ENCODE results near the gene RAB6B.

Gene RAB6B

GRCh38 chr3:133934073-133934970 is 38.6 kb upstream of the RAB6B start:
- Histone ChIP-seq H3K4me3 (ENCODE audit: insufficient read length, low read depth) (no peak overlapping the region), H3K9me3 (ENCODE audit: insufficient read depth, low read length) (no peaks in the 10 kb centered on the region), H3K36me3 (ENCODE audit: insufficient read depth, insufficient read length, low read length) (no peaks in the 10 kb centered on the region), H3K4me1 (ENCODE audit: insufficient read depth, insufficient read length) (peaks cover 7% of the 10 kb centered on the region), H3K9ac (ENCODE audit: insufficient read length, low read depth) (no peak overlapping the region), H3K27me3 (ENCODE audit: insufficient read depth, insufficient read length) (peaks cover 4% of the 10 kb centered on the region)
- no peak for TF ChIP-seq SUZ12 (IDR thresholded peaks at IDR 0.05; ENCODE audit: extremely low read depth, insufficient read depth, insufficient read length)
- no peak for TF ChIP-seq YY1 (IDR thresholded peaks at IDR 0.05; ENCODE audit: insufficient read depth, insufficient read length)
- no peak for TF ChIP-seq ZNF274 (IDR thresholded peaks at IDR 0.05; ENCODE audit: low read depth, low read length)
- DNase-seq (ENCODE audit: low read depth, low spot score) = no peak

DNA sequence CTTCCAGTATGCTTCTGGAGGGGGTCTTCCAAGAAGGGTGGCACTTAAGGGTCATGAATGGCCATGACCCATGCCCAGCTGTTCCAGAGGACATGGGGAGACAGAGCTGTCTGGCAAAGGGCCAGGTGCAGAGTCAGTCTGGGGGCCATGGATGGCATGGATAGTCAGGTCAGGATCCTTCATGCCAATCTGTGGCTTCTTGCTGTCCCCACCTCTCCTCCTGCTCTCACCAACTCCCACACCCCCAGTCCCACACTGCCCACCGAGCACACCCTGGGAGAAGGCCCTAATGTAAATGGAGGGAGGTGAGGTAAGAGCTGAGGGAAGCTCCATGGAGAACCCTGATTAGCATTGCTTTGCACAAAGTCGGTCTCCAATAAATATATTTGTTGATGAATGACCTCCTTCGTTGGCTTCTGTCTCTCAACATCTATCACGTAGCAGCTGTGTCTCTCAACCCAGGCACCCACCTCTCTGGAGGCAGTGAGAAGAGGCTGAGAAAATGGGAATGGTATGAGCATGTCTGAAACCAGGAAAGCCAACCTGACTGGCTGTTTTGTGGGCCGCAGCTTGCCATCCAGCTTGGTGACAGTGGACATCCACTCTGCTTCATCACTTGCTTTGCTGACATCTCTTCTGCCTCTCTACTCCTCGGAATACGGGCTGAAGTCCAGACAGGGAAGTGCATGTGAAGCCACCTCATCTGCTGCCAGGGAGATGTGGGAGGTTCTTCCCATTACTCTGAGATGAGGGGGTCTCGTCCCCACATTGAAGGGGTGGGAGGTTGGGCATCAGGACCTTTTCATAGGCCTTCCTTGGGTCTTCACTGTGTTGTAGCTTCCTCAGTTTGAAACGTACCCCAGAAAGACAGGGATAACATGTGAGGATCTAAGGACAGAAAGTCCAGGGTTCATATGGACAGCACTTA is 37.7 kb upstream of the RAB6B start:
- H3K9me3 ChIP-seq (ENCODE audit: insufficient read depth, low read length) = no peaks in the 10 kb centered on the region
- no peak overlapping the region for H3K9ac ChIP-seq (ENCODE audit: insufficient read length, low read depth)
- DNase-seq (ENCODE audit: low read depth, low spot score) = no peak
- no peak for TF ChIP-seq ZNF274 (IDR thresholded peaks at IDR 0.05; ENCODE audit: low read depth, low read length)
- TF ChIP-seq SUZ12 (IDR thresholded peaks at IDR 0.05; ENCODE audit: extremely low read depth, insufficient read depth, insufficient read length) = no peak
- no peak for TF ChIP-seq YY1 (IDR thresholded peaks at IDR 0.05; ENCODE audit: insufficient read depth, insufficient read length)
- H3K4me1 ChIP-seq (ENCODE audit: insufficient read depth, insufficient read length) = peaks cover 3% of the 10 kb centered on the region
- no peak overlapping the region for H3K4me3 ChIP-seq (ENCODE audit: insufficient read length, low read depth)
- peaks cover 13% of the 10 kb centered on the region for H3K27me3 ChIP-seq (ENCODE audit: insufficient read depth, insufficient read length)
- no peaks in the 10 kb centered on the region for H3K36me3 ChIP-seq (ENCODE audit: insufficient read depth, insufficient read length, low read length)

- Histone ChIP-seq H3K36me3 (ENCODE audit: insufficient read depth, insufficient read length, low read length) (no peaks in the 10 kb centered on the region), H3K4me3 (ENCODE audit: insufficient read length, low read depth) (no peak overlapping the region), H3K4me1 (ENCODE audit: insufficient read depth, insufficient read length) (peaks cover under 1% of the 10 kb centered on the region), H3K9me3 (ENCODE audit: insufficient read depth, low read length) (no peaks in the 10 kb centered on the region), H3K27me3 (ENCODE audit: insufficient read depth, insufficient read length) (peaks cover 21% of the 10 kb centered on the region), H3K9ac (ENCODE audit: insufficient read length, low read depth) (no peak overlapping the region)
- TF ChIP-seq ZNF274 (IDR thresholded peaks at IDR 0.05; ENCODE audit: low read depth, low read length) = no peak
- no peak for TF ChIP-seq SUZ12 (IDR thresholded peaks at IDR 0.05; ENCODE audit: extremely low read depth, insufficient read depth, insufficient read length)
- no peak for TF ChIP-seq YY1 (IDR thresholded peaks at IDR 0.05; ENCODE audit: insufficient read depth, insufficient read length)
- no peak for DNase-seq (ENCODE audit: low read depth, low spot score)
Measured at GRCh38 chr3:133932009-133932408, 36.3 kb upstream of the RAB6B start.

DNA sequence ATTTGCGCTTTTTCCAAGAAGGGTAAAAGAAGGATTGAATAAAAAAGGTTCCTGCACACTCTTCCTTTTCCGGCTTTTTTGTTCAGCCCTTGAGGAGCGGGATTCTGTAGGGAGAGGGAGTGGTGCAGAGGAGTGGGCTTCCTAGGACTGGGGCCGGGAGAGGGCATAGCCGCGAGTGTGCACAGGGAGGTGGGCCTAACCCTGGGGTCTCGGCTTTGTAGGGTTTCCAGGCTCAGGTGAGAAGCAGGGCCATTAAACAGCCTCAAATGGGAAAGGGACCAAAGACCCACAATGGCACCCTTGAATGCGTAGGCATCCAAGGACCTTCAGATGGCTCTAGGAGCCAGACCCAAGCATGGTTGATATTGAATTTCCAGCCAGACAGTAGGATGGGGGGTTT is 35.4 kb upstream of the RAB6B start:
- H3K9me3 ChIP-seq (ENCODE audit: insufficient read depth, low read length) = no peaks in the 10 kb centered on the region
- no peak for TF ChIP-seq SUZ12 (IDR thresholded peaks at IDR 0.05; ENCODE audit: extremely low read depth, insufficient read depth, insufficient read length)
- TF ChIP-seq ZNF274 (IDR thresholded peaks at IDR 0.05; ENCODE audit: low read depth, low read length) = no peak
- no peak for TF ChIP-seq YY1 (IDR thresholded peaks at IDR 0.05; ENCODE audit: insufficient read depth, insufficient read length)
- peaks cover 10% of the 10 kb centered on the region for H3K4me1 ChIP-seq (ENCODE audit: insufficient read depth, insufficient read length)
- H3K27me3 ChIP-seq (ENCODE audit: insufficient read depth, insufficient read length) = peaks cover 21% of the 10 kb centered on the region
- no peak for DNase-seq (ENCODE audit: low read depth, low spot score)
- H3K36me3 ChIP-seq (ENCODE audit: insufficient read depth, insufficient read length, low read length) = no peaks in the 10 kb centered on the region
- H3K9ac ChIP-seq (ENCODE audit: insufficient read length, low read depth) = no peak overlapping the region
- H3K4me3 ChIP-seq (ENCODE audit: insufficient read length, low read depth) = no peak overlapping the region

DNA sequence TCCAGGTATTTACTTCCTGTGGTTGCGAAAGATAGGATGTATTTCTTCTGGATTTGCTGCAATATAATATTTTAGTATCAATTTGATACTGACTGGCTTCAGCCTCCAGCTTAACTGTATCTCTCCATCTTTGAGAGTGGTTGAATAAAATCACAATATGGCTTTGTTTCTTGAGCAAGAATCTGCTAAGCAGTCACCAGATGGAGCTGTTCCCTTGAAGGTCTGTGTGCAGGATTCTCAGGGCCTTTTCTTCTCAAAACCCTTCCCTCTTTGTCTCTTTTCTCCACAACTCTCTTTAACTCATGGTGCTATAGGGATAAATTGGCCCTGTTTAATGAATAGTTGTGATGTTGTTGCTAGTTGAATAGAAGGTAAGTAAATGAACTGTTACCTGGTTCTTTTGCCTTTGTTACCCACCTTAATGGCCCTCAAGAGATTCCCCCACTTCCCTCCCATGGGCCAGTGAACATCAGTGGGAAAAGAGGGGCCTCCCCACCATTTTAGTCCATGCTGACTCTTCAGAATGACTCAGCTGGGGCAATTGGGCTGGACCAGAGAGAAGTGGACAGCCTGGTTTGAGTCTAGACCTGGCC is 34.8 kb upstream of the RAB6B start:
- Histone ChIP-seq H3K9ac (ENCODE audit: insufficient read length, low read depth) (no peak overlapping the region), H3K4me3 (ENCODE audit: insufficient read length, low read depth) (no peak overlapping the region), H3K4me1 (ENCODE audit: insufficient read depth, insufficient read length) (peaks cover 11% of the 10 kb centered on the region), H3K36me3 (ENCODE audit: insufficient read depth, insufficient read length, low read length) (no peaks in the 10 kb centered on the region), H3K9me3 (ENCODE audit: insufficient read depth, low read length) (no peaks in the 10 kb centered on the region), H3K27me3 (ENCODE audit: insufficient read depth, insufficient read length) (peaks cover 21% of the 10 kb centered on the region)
- TF ChIP-seq SUZ12 (IDR thresholded peaks at IDR 0.05; ENCODE audit: extremely low read depth, insufficient read depth, insufficient read length) (no peak), YY1 (IDR thresholded peaks at IDR 0.05; ENCODE audit: insufficient read depth, insufficient read length) (no peak), ZNF274 (IDR thresholded peaks at IDR 0.05; ENCODE audit: low read depth, low read length) (no peak)
- DNase-seq (ENCODE audit: low read depth, low spot score) = peak; percentile 63

- Histone ChIP-seq H3K4me3 (ENCODE audit: insufficient read length, low read depth) (no peak overlapping the region), H3K4me1 (ENCODE audit: insufficient read depth, insufficient read length) (peaks cover 11% of the 10 kb centered on the region), H3K36me3 (ENCODE audit: insufficient read depth, insufficient read length, low read length) (no peaks in the 10 kb centered on the region), H3K9ac (ENCODE audit: insufficient read length, low read depth) (no peak overlapping the region), H3K27me3 (ENCODE audit: insufficient read depth, insufficient read length) (peaks cover 21% of the 10 kb centered on the region), H3K9me3 (ENCODE audit: insufficient read depth, low read length) (no peaks in the 10 kb centered on the region)
- TF ChIP-seq YY1 (IDR thresholded peaks at IDR 0.05; ENCODE audit: insufficient read depth, insufficient read length) = no peak
- no peak for TF ChIP-seq ZNF274 (IDR thresholded peaks at IDR 0.05; ENCODE audit: low read depth, low read length)
- TF ChIP-seq SUZ12 (IDR thresholded peaks at IDR 0.05; ENCODE audit: extremely low read depth, insufficient read depth, insufficient read length) = no peak
- DNase-seq (ENCODE audit: low read depth, low spot score) = no peak
Measured at GRCh38 chr3:133928903-133929607, 33.4 kb upstream of the RAB6B start.
